ENCODE results near the gene PDIA2.

The PDIA2 gene

GRCh38 chr16:268141-269053, 14.6 kb upstream of the PDIA2 start (continued):
- TF ChIP-seq ZNF560 (tag by site-specific recombination; IDR thresholded peaks at IDR 0.05; ENCODE audit: borderline replicate concordance) = no peak

DNA sequence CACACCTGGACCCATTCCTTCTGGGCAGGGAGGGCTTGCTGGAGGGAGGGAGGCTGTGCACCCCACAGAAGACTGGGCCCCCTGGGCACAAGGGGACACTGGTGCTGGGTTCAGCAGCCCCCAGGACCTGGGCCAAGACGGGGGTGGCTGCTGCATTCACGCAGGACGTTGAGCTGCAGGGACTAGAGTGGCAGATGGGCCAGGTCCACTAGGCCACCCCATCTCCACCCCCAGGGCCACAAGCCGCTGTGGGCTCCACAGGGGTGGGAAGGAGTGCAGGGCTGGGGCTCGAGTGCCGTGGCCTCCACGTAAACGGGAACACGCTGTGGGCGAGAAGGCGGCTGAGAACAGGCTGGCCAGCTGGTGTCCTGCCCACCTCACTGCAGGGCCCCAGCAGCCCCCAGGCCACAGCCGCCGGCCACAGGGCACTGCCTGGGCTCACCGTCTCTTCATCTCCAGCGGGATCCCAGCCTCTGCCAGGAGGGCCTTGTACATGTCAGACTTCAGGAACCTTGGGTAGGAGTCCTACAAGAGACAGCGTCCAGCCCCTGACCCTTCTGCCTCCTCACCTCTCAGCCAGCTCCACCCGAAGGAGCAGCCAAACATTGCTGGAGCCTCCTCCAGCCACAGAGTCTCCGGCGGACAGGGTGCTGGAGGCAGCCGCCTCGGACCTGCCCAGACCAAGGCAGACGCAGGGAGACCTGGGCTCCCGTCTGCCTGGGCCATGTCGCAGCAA, 13.7 kb upstream of the PDIA2 start:
- Histone ChIP-seq H3K9me3 (ENCODE audit: control insufficient read depth, insufficient read depth, low read depth, low read length) (no peaks in the 10 kb centered on the region), H3K4me1 (ENCODE audit: control insufficient read depth, insufficient read depth, low read length) (no peaks in the 10 kb centered on the region), H3K27ac (ENCODE audit: extremely low read depth, low read depth, low read length) (no peak overlapping the region), H3K36me3 (ENCODE audit: control insufficient read depth in 2 of 2, insufficient read depth in 1 of 2, low read length in 2 of 2) (peaks cover 0 to 8% of the 10 kb centered on the region in 2 experiments; a peak in 1 of 3 replicates), H3K4me3 (ENCODE audit: low read depth, low read length) (no peak overlapping the region)
- ChIA-PET POLR2A (interaction anchor here (0.6 kb wide), 1 partner anchor 26 kb away, joined by 6 read pairs; no protein-coding TSS in a partner anchor), CTCF (interaction anchor here (0.6 kb wide), 1 partner anchor 16 kb away, joined by 4 read pairs; no protein-coding TSS in a partner anchor)
- TF ChIP-seq ZNF146 (tag by site-specific recombination; IDR thresholded peaks at IDR 0.05) (no peak), TSHZ1 (tag by site-specific recombination; IDR thresholded peaks at IDR 0.05; ENCODE audit: borderline replicate concordance) (no peak), ZNF843 (tag by site-specific recombination; IDR thresholded peaks at IDR 0.05) (no peak)

DNA sequence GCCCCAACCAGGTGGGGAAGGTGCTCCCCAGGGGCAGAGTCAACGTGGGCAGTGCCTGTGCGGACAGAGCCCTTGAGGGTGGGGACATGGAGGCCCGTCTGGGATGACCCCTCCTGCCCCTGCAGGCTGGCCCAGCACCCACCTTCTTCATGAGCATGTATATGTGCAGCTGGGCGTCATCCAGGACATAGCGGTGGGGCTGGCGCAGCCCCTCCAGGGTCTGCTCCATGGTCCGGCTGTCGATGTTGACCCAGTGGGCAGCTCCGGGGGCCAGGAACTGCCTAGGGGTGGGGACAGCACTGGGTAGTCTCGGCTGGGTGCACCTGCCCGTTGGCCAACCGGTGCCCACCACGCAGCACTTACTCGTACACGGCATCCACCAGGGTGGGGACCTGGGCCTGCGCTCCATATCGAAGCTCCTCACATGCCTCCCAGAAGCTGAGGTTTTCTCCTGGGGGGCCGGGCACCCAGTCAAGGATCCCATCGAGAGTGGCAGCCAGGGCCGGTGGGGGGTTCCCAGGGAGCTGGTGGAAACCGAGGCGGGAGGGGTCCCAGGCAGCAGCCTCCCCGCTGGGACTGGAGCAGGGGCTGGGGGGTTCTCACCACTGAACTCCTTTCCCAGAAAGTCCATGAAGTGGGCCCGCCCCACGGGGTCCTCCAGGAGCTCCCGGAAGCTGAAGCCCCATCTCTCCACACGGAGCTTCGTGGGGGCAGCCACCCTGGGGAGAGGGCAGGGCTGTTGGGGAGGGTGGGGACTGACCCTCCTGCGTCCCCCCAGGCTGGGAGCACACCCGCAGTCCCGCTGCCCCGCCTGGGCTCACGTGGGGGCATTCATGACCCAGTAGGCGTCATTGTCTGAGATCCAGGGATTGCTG, 12.3 kb upstream of the PDIA2 start:
- Histone ChIP-seq H3K27ac (ENCODE audit: extremely low read depth, low read depth, low read length) (no peak overlapping the region), H3K4me1 (ENCODE audit: control insufficient read depth, insufficient read depth, low read length) (no peaks in the 10 kb centered on the region), H3K36me3 (ENCODE audit: control insufficient read depth in 2 of 2, insufficient read depth in 1 of 2, low read length in 2 of 2) (no peaks in the 10 kb centered on the region), H3K9me3 (ENCODE audit: control insufficient read depth, insufficient read depth, low read depth, low read length) (no peaks in the 10 kb centered on the region), H3K4me3 (ENCODE audit: low read depth, low read length) (no peak overlapping the region)
- CTCF ChIA-PET = interaction anchor here (0.6 kb wide), 1 partner anchor 36 kb away, joined by 3 read pairs; the partner anchor contains the start of gene FAM234A
- TF ChIP-seq ZNF701 (tag by site-specific recombination; IDR thresholded peaks at IDR 0.05) (no peak), ZEB2 (tag by site-specific recombination; IDR thresholded peaks at IDR 0.05) (no peak), ZNF23 (tag by site-specific recombination; IDR thresholded peaks at IDR 0.05; ENCODE audit: borderline replicate concordance) (no peak), ZNF112 (tag by site-specific recombination; IDR thresholded peaks at IDR 0.05) (no peak), SP3 (tag by site-specific recombination; IDR thresholded peaks at IDR 0.05) (no peak)
- POLR2A ChIA-PET = no interaction called here

- H3K36me3 ChIP-seq (ENCODE audit: control insufficient read depth in 2 of 2, insufficient read depth in 1 of 2, low read length in 2 of 2) = no peaks in the 10 kb centered on the region
- no peaks in the 10 kb centered on the region for H3K4me1 ChIP-seq (ENCODE audit: control insufficient read depth, insufficient read depth, low read length)
- H3K9me3 ChIP-seq (ENCODE audit: control insufficient read depth, insufficient read depth, low read depth, low read length) = no peaks in the 10 kb centered on the region
- H3K27ac ChIP-seq (ENCODE audit: extremely low read depth, low read depth, low read length) = no peak overlapping the region
- ChIA-PET CTCF (interaction anchor here (0.7 to 1.2 kb wide), 3 partner anchors 11 to 90 kb away, joined by 3 read pairs; no protein-coding TSS in a partner anchor), POLR2A (no interaction called here)
- no peak overlapping the region for H3K4me3 ChIP-seq (ENCODE audit: low read depth, low read length)
- TF ChIP-seq ZNF2 (tag by site-specific recombination; IDR thresholded peaks at IDR 0.05) (no peak), GLIS2 (tag by site-specific recombination; IDR thresholded peaks at IDR 0.05) (0 out of 2 replicates have a peak, but pooled peaks have one; percentile 45), ZNF335 (tag by site-specific recombination; conservative IDR thresholded peaks at IDR 0.05) (peak; percentile 64)
Measured at GRCh38 chr16:272633-273546, 10.1 kb upstream of the PDIA2 start.

Measured in HEK293 (cell line).